ENCODE data around the gene PHLDA1. TPM values are rescaled to one million over a fixed set of nuclear protein-coding genes. Genes with fewer than 3 reads are reported as not detected.

PHLDA1 gene
- total RNA-seq (10 to 100 TPM in 1 of 4 donors, 1 to 10 TPM in 3; 3.6 to 10.9 (median 5.3) TPM), polyA plus RNA-seq (1 to 10 TPM; 2.4 to 6.6 (median 4.2) TPM)

GRCh38 chr12:76031414-76032042 lies at the start of gene PHLDA1:
Gene PHLDA1, minus strand, starts transcription at chr12:76031776.
- no peaks in the 10 kb centered on the region for H3K9me3 ChIP-seq
- intact Hi-C loops (cut with DNase I), result loop anchor here (1.0 to 10.0 kb wide), 5 partner anchors 53 to 697 kb away; partner anchors contain the start of genes BBS10, CAPS2, GLIPR1L1 and GLIPR1L2
- WGBS, 2 donors, result 0% methylated on average over 67 of the region's 67 CpGs
- peaks cover 0 to 39% (median 0%) of the 10 kb centered on the region in 3 donors for H3K27me3 ChIP-seq
- peak; percentile 98 for DNase-seq
- H3K36me3 ChIP-seq, result no peaks in the 10 kb centered on the region
- H3K27ac ChIP-seq, result peak within 1 kb of the TSS; percentile 92 to 96 (median 93)
- TF ChIP-seq CTCF (IDR thresholded peaks at IDR 0.05), result peak; percentile 36 to 51 (median 45)
- TF ChIP-seq EP300 (IDR thresholded peaks at IDR 0.05), result no peak
- TF ChIP-seq POLR2A (IDR thresholded peaks at IDR 0.05), result peak in 1 of 2 donors; percentile 42
- peak; percentile 73 to 90 (median 85) for TF ChIP-seq POLR2AphosphoS5 (IDR thresholded peaks at IDR 0.05)
- H3K4me3 ChIP-seq, result peak within 1 kb of the TSS; percentile 73 to 86 (median 85)
- peaks cover 0 to 25% (median 18%) of the 10 kb centered on the region in 4 donors for H3K4me1 ChIP-seq

- no peak overlapping the region for H3K4me3 ChIP-seq
- H3K36me3 ChIP-seq, result no peaks in the 10 kb centered on the region
- H3K9me3 ChIP-seq, result peaks cover 0 to 4% (median 0%) of the 10 kb centered on the region in 4 donors
- no peaks in the 10 kb centered on the region for H3K27me3 ChIP-seq
- H3K27ac ChIP-seq, result no peak overlapping the region
- DNase-seq, result no peak
- WGBS, 2 donors, result 82 to 84% methylated on average over 6 of the region's 6 CpGs
- intact Hi-C loops (cut with DNase I), result loop anchor here (5.0 to 10.0 kb wide), 3 partner anchors 476 to 794 kb away; partner anchors contain the start of genes CSRP2 and OSBPL8
- H3K4me1 ChIP-seq, result peaks cover 0 to 41% (median 34%) of the 10 kb centered on the region in 4 donors
- TF ChIP-seq POLR2A (IDR thresholded peaks at IDR 0.05), result no peak
- no peak for TF ChIP-seq POLR2AphosphoS5 (IDR thresholded peaks at IDR 0.05)
- no peak for TF ChIP-seq EP300 (IDR thresholded peaks at IDR 0.05)
- TF ChIP-seq CTCF (IDR thresholded peaks at IDR 0.05), result no peak
Measured at GRCh38 chr12:76080729-76081415, 49.3 kb upstream of the PHLDA1 start.

GRCh38 chr12:76080017-76080728 lies 48.6 kb upstream of the PHLDA1 start:
- intact Hi-C loops (cut with DNase I), result loop anchor here (5.0 to 10.0 kb wide), 3 partner anchors 477 to 795 kb away; partner anchors contain the start of genes CSRP2 and OSBPL8

More at GRCh38 chr12:76080017-76080728, 48.6 kb upstream of the PHLDA1 start:
- DNase-seq, result no peak
- H3K4me1 ChIP-seq, result peaks cover 0 to 38% (median 28%) of the 10 kb centered on the region in 4 donors
- no peak overlapping the region for H3K27ac ChIP-seq
- H3K4me3 ChIP-seq, result no peak overlapping the region
- TF ChIP-seq EP300 (IDR thresholded peaks at IDR 0.05) (no peak), POLR2AphosphoS5 (IDR thresholded peaks at IDR 0.05) (no peak), POLR2A (IDR thresholded peaks at IDR 0.05) (no peak), CTCF (IDR thresholded peaks at IDR 0.05) (no peak)
- peaks cover 0 to 4% (median 0%) of the 10 kb centered on the region in 4 donors for H3K9me3 ChIP-seq
- H3K36me3 ChIP-seq, result no peaks in the 10 kb centered on the region
- 79 to 84% methylated on average over 2 of the region's 2 CpGs for WGBS, 2 donors
- no peaks in the 10 kb centered on the region for H3K27me3 ChIP-seq
